NB4 (cell line): Measurements from ENCODE around the gene SEC31A.
A peak's percentile ranks its signal among the peaks of the same experiment; 100 is the strongest.

Source experiments
- DNase-seq: peaks from one replicate; pipeline ENCODE4 v3.0.0; 2010; ENCODE audit warnings: low read depth
- H3K4me3 ChIP-seq: one replicate; pipeline ENCODE4 v1.5.1; 2011; ENCODE audit warnings: mild to moderate bottlenecking, low read depth, low read length, moderate library complexity
- MYC ChIP-seq: IDR thresholded peaks from 2 replicates; pipeline ENCODE4 v1.6.1; 2011; ENCODE audit warnings: low read depth, low read length
- POLR2A ChIP-seq: IDR thresholded peaks from 2 replicates; pipeline ENCODE4 v1.6.1; 2011; ENCODE audit warnings: mild to moderate bottlenecking; ENCODE audit not compliant: insufficient read length; ENCODE audit errors: extremely low read depth
- TF ChIP-seq, protein P1 (sequence below): IDR thresholded peaks from one replicate; pipeline ENCODE4 v1.5.1; 2012; ENCODE audit warnings: low read depth, low read length
- TF ChIP-seq, protein P2 (sequence below): IDR thresholded peaks from 2 replicates; pipeline ENCODE4 v1.6.1; 2011; ENCODE audit warnings: low read depth, low read length

The SEC31A gene

DNA sequence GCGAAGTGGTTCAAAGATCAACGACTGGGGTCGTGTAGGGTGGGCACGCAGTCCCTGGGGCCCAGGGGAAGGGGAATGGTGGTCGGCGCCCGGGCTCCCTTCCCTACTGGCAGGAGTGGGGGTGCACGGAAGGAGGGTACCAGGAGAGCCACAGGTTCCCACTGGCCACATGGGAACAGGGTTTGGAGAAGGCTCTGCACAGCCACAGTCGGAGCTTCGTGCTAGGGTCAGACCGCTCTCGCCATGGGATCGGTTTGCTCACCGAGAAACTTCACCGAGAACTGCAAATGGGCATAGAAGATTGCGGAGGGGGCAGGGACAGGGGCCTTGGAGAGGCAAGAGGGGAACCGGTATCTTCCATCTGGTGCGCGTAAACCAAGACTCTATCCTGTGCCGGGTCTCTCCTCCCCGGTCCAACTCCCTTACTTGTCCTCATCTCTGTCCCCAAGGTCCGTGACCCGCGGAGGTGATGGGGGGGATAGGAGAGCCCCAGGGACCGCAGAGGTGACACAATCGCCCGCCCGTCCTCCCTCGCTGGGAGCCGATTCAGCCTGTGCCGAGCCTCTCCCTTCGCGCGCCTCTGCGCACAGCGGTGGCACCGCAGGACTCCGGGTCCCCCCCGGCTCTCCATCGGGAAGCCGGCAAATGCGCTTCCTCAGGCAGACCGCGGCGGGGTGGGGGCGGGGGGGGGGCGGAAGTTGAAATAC, 93.4 kb downstream of the SEC31A start:
- no peak overlapping the region for H3K4me3 ChIP-seq
- TF ChIP-seq, protein P1, sequence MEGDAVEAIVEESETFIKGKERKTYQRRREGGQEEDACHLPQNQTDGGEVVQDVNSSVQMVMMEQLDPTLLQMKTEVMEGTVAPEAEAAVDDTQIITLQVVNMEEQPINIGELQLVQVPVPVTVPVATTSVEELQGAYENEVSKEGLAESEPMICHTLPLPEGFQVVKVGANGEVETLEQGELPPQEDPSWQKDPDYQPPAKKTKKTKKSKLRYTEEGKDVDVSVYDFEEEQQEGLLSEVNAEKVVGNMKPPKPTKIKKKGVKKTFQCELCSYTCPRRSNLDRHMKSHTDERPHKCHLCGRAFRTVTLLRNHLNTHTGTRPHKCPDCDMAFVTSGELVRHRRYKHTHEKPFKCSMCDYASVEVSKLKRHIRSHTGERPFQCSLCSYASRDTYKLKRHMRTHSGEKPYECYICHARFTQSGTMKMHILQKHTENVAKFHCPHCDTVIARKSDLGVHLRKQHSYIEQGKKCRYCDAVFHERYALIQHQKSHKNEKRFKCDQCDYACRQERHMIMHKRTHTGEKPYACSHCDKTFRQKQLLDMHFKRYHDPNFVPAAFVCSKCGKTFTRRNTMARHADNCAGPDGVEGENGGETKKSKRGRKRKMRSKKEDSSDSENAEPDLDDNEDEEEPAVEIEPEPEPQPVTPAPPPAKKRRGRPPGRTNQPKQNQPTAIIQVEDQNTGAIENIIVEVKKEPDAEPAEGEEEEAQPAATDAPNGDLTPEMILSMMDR, result no peak
- TF ChIP-seq, protein P2, sequence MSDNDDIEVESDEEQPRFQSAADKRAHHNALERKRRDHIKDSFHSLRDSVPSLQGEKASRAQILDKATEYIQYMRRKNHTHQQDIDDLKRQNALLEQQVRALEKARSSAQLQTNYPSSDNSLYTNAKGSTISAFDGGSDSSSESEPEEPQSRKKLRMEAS, result no peak
- TF ChIP-seq POLR2A (no peak), MYC (no peak)
- peak; percentile 31 for DNase-seq

- no peak for DNase-seq
- no peak overlapping the region for H3K4me3 ChIP-seq
- TF ChIP-seq, protein P2, result no peak
- TF ChIP-seq, protein P1, result no peak
- TF ChIP-seq POLR2A (no peak), MYC (no peak)
These were observed 93.9 kb downstream of the SEC31A start for GRCh38 chr4:82797040-82797404.

GRCh38 chr4:82792912-82793649, 97.9 kb downstream of the SEC31A start:
- no peak for DNase-seq
- H3K4me3 ChIP-seq, result no peak overlapping the region

GRCh38 chr4:82791179-82791578, 99.8 kb downstream of the SEC31A start:
- TF ChIP-seq POLR2A (no peak), MYC (no peak)
- TF ChIP-seq, protein P2, result no peak
- TF ChIP-seq, protein P1, result no peak
- DNase-seq, result no peak
- no peak overlapping the region for H3K4me3 ChIP-seq

More at GRCh38 chr4:82792912-82793649, 97.9 kb downstream of the SEC31A start:
- TF ChIP-seq, protein P1, result no peak
- TF ChIP-seq MYC, result no peak
- no peak for TF ChIP-seq POLR2A
- TF ChIP-seq, protein P2, result no peak

GRCh38 chr4:82790060-82790660, 100.8 kb downstream of the SEC31A start:
- H3K4me3 ChIP-seq, result no peak overlapping the region
- TF ChIP-seq, protein P2, result no peak
- TF ChIP-seq, protein P1, result no peak
- no peak for TF ChIP-seq POLR2A
- no peak for TF ChIP-seq MYC
- DNase-seq, result no peak
